H1 (cell line): ENCODE measurements around the gene SPTBN1.

Source experiments
- CHD2 ChIP-seq: IDR thresholded peaks from 2 replicates; pipeline ENCODE4 v1.6.1; 2012; ENCODE audit warnings: low read length, improper control_type of control experiment
- EZH2 ChIP-seq: fragments of 200-600 bp; sonication (generic); IDR thresholded peaks from 2 replicates; pipeline ENCODE4 v1.7.1; 2012; ENCODE audit warnings: low read depth, mild to moderate bottlenecking, moderate library complexity, low read length, inconsistent platforms; ENCODE audit not compliant: severe bottlenecking
- KDM1A ChIP-seq: fragments of 200-600, 300-600 bp; sonication (generic); IDR thresholded peaks from 2 replicates; pipeline ENCODE4 v1.7.1; 2016; ENCODE audit warnings: mild to moderate bottlenecking, low read length, borderline replicate concordance
- NRF1 ChIP-seq: IDR thresholded peaks from 2 replicates; pipeline ENCODE4 v1.6.1; 2011; ENCODE audit warnings: mild to moderate bottlenecking, low read depth, low read length, improper control_type of control experiment
- PHF8 ChIP-seq: fragments of 200-600 bp; sonication (generic); conservative IDR thresholded peaks from 2 replicates; pipeline ENCODE4 v1.7.1; 2012; ENCODE audit warnings: low read depth, mild to moderate bottlenecking, inconsistent platforms, low read length, moderate library complexity
- POLR2A ChIP-seq, 2 experiments: IDR thresholded peaks; 1 replicate in 1 of 2; 2 replicates in 1 of 2; pipeline ENCODE4 v1.6.1; 2011; ENCODE audit warnings: low read depth in 2 of 2, low read length in 2 of 2, mild to moderate bottlenecking in 2 of 2; ENCODE audit errors: control extremely low read depth in 1 of 2
- TCF12 ChIP-seq: IDR thresholded peaks from 2 replicates; pipeline ENCODE4 v1.6.1; 2011; ENCODE audit warnings: low read depth, mild to moderate bottlenecking, low read length
- TEAD4 ChIP-seq: IDR thresholded peaks from 2 replicates; pipeline ENCODE4 v1.6.1; 2012; ENCODE audit warnings: low read depth, low read length, inconsistent platforms, mixed read lengths
- YY1 ChIP-seq: IDR thresholded peaks from 2 replicates; pipeline ENCODE4 v1.6.1; 2011; ENCODE audit warnings: low read depth, mild to moderate bottlenecking, low read length
- TF ChIP-seq, protein P1 (sequence below), 3 experiments: IDR thresholded peaks; 1 replicate in 2 of 3; 2 replicates in 1 of 3; pipeline versions ENCODE4 v1.5.1 to v1.6.1; 2011; ENCODE audit warnings: low read length in 3 of 3, mild to moderate bottlenecking in 3 of 3, inconsistent platforms in 2 of 3, low read depth in 1 of 3, moderate library complexity in 1 of 3; ENCODE audit not compliant: insufficient read depth in 1 of 3; ENCODE audit errors: control extremely low read depth in 1 of 3
- TF ChIP-seq, protein P2 (sequence below): IDR thresholded peaks from 2 replicates; pipeline ENCODE4 v1.6.1; 2012; ENCODE audit warnings: inconsistent platforms
- TF ChIP-seq, protein P3 (sequence below): IDR thresholded peaks from 2 replicates; pipeline ENCODE4 v1.6.1; 2012; ENCODE audit warnings: inconsistent platforms

DNA sequence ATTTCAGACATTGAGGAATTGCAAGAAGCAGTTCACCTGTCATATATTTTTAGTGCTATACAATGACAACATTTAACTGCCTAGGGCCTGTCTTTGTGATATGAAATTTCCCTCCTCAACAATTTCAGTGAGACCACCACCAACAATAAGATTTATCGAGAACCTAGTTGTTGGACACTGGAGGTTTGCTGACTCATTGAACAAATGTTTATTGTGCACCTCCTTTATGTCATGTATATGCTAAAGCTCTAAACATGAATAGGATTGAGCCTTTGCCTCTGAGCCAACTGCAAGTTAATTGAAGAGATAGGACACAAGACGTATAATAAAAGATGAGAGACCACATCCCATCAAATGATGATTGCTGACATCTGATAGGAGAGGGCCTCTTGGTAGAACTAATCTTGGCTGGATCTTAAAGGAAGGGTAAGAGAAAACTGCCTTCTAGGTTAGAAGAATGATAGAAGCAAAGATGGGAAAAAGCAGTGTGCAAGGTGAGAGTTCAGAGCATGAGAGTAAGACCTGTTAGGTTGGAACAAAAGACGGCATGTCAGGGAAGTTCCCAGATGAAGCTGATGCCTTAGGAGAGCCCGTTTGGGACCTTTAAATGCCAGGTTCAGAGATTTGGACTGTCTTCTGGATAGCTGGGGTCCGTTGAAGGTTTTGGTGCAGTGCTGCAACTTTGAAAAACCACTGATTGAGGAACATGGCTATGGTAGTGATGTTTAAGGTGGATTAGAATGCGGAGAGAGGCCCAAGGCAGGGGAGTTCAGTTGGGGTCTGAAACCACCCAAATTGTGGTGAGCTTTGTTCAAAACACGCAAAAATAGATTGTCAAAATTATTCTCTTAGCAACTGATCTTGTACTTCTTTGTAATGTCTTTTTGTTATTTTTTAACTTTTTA, 134.3 kb downstream of the SPTBN1 start:
- TF ChIP-seq EZH2 (no peak), KDM1A (no peak), TEAD4 (no peak), CHD2 (no peak), NRF1 (no peak), POLR2A (IDR thresholded peaks at IDR 0.05; ENCODE audit: control extremely low read depth in 1 of 2, low read depth in 2 of 2, low read length in 2 of 2) (no peak), YY1 (no peak), TCF12 (no peak), PHF8 (no peak)
- TF ChIP-seq, protein P1, sequence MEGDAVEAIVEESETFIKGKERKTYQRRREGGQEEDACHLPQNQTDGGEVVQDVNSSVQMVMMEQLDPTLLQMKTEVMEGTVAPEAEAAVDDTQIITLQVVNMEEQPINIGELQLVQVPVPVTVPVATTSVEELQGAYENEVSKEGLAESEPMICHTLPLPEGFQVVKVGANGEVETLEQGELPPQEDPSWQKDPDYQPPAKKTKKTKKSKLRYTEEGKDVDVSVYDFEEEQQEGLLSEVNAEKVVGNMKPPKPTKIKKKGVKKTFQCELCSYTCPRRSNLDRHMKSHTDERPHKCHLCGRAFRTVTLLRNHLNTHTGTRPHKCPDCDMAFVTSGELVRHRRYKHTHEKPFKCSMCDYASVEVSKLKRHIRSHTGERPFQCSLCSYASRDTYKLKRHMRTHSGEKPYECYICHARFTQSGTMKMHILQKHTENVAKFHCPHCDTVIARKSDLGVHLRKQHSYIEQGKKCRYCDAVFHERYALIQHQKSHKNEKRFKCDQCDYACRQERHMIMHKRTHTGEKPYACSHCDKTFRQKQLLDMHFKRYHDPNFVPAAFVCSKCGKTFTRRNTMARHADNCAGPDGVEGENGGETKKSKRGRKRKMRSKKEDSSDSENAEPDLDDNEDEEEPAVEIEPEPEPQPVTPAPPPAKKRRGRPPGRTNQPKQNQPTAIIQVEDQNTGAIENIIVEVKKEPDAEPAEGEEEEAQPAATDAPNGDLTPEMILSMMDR (IDR thresholded peaks at IDR 0.05; ENCODE audit: control extremely low read depth in 1 of 3, insufficient read depth in 1 of 3, low read depth in 1 of 3, low read length in 3 of 3), result no peak
- TF ChIP-seq, protein P2, sequence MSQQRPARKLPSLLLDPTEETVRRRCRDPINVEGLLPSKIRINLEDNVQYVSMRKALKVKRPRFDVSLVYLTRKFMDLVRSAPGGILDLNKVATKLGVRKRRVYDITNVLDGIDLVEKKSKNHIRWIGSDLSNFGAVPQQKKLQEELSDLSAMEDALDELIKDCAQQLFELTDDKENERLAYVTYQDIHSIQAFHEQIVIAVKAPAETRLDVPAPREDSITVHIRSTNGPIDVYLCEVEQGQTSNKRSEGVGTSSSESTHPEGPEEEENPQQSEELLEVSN, result no peak
- TF ChIP-seq, protein P3, sequence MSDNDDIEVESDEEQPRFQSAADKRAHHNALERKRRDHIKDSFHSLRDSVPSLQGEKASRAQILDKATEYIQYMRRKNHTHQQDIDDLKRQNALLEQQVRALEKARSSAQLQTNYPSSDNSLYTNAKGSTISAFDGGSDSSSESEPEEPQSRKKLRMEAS, result no peak
